HG03095 (cell line): ENCODE data around the gene LIPC.

Experiments
- ATAC-seq: cut with Tn5 transposase; IDR thresholded peaks from one replicate; pipeline ENCODE4 v1.9.1; 2021; ENCODE audit warnings: moderate library complexity; ENCODE audit not compliant: unreplicated experiment

LIPC gene

DNA sequence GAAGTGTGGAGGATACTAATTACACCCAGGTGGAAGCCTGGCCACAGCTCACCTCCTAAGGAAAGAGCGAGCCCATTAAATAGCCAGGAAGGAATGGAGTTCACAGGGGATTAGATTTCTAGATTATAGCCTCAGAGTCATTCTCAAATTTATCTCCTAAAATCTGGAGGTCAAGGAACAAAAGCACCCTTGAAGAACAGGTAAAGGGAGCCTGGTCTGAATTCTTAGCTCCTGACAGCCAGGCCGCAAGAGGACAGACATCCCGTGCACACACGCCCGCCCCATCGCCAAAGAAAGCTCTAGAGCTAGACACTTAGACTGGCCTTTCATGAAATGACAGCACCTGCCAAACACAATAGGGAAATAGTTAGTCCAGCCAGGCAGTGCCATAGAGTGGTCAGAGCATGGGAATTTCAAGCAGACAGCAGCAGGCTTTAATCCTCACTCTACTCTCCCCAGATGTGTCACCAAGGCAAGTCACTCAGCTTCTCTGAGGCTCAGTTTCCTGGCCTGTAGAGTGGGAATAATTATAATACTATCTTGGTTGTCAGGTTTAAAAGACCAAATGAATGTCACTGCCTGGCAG, 59.2 kb downstream of the LIPC start:
- no peak for ATAC-seq

DNA sequence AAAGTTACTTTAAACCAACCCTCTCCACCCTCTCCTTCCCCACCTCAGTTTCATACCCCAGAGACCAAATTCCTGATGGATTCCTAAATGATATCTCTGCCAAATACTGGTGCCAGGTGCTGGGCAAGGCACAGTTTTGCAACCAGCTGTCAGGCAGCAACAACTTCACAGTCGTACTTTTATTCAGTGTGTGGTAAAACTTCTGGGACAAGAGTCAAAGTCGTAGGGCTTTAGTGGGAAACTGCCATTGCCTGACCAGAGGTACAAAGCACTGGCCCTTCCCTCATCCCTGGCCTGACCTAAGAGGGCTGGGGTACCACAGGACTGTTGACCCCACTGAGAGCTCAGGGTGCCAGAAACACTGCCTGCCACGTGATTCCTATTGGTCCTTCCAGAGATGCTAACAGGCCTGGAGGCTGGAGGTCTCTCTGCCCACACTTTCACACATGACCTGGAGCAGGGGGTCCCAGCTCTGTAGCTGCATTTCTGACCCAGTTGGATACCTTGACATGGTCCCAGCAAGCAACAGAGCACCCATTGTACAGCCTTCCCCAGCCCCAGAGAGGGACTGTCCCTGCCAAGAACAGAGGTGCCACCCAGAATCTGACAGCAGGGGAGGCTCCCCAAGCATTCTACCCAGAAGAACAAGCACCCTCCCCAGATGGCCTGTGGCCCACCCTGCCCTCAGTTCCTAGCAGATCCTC, 59.9 kb downstream of the LIPC start:
- no peak for ATAC-seq

DNA sequence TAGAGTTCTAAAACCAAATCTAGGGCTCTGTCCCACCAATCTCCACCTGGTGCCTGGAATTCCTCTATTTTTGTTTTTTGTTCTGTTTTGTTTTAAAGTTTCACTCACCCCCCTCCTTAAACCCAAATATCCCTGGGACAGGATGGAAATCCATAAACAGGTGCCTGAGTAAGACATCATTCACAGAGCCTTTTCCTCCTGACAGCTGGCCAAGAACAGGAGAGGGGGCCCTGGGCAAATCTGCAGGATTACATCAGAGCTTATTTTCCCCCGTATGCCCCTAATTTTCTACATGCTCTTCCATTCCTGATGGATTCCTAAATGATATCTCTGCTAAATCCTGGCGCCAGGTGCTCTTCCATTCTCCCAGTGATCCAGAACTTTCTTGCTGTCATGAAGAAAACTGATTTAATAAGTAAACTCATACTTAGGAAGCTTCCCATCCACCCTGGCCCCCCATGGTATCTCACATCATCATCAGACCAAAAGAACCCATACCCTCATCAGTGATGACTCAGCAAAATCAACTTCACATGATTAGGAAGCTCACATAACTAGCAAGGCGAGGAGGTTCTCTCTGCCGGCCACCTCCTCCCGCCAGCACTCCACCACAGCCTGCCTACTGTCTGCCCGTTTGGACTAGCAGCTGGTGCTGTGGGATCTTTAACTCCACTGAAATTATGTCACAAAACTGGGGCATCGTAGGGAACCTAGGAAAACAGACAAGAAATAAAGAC, 61.0 kb downstream of the LIPC start:
- ATAC-seq: no peak

DNA sequence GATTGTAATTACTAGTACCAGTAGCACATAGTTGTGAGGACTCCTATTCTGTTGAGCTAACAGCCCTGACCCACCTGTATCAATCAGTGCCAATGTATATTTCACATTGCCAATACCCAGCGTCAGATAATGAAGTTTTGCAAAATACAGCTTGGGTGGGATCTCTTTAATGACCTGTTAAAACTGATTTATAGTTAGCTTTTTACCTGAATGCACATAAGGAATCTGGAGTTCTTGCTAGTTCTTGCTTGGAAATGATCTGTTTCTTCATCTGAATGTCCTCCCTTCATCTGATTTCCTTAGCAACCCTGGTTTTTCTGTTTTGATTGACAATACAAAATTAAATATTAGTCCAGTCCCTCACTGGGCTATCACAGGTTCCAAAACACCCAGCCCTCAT, 62.8 kb downstream of the LIPC start:
- no peak for ATAC-seq

DNA sequence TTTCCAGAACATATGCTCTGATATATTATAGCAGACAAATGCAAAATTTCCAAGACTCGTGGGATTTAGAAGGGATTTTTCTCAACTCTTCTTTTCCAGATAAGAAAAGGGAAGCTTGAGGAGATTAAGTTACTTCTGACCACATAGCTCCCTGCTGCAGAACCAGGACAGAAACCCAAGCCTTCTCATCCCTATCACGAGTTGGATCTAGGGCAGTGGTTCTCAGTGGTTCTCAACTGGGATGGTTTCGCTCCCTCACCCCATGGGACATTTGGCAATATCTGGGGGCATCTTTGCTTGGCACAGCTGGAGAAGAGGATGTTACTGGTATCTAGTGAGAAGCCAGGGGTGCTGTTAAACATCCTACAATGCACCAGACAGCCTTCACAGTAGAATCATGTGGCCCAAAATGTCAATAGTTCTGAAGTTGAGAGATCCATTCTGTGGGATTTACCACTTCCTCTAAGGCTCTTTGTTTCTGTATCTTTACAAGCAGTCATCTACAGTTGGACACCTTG, 64.2 kb downstream of the LIPC start:
- no peak for ATAC-seq

DNA sequence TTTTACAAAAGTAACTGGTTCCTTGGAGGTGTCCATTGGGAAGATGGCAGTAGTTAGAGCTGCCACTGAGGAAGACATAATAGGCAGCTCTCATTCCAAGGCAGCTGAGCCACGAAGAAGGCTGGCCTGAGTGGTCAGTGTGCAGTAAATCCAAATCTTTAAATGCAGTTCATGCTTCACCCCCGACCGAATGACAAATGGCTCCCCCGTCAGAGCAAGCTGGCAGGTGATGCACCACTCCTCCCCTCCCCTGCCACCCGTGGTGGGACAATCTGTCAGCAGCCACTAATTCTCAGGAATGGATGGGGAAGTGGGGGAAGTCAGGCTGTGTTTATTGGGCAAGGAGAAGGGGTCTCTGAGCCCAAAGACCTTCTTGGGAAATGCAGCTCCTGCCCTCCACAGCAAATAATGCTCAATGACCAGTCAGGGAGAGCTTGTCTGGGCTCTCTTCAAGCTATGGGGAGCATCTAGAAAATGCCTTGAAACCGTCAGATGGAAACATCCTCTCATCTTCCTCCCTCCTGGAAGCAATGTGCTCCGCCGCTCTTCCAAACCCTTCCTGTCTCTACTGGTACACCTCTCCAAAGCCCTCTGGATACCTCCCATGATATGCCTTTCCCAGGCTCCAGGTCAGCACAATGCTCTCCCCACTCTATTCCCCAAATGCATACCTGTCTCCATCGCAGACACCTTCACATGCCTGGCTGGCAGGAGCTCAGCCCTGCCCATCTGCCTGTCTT, 65.4 kb downstream of the LIPC start:
- ATAC-seq: no peak

DNA sequence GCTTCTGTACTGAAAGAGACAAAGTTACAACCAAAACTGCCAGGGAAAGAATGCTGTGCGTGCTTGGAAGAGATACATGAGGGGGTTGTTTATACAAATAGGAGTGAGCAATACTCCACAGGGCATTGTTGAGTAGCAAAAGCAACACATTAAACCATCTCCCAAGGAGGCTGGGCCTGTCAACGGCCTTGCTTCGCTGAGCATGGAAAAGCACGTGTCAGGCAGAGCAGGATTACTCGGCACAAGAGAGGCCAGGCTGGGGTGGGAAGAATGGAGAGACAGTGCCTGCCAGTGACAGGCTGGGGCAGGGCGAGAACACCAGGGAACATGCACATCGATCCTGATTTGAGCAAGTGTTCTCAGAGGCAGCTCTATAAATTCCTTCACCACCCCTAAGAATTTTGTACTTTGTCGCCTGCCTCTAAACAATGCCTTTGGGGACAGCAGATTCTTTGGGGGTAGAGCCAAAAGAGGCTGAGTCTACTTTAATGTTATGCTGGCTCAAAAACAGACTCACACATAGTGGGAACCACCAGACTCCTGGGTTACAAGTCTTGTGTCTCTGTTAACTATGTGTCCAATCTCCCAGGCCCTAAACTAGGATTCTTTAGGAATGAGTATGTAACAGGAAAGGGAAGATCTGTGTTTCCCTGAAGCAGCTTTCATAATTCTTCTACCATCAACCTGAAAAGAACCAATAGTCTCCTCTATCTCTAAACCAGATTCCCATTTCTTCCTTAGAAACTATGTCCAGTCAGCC, 67.2 kb downstream of the LIPC start:
- no peak for ATAC-seq

DNA sequence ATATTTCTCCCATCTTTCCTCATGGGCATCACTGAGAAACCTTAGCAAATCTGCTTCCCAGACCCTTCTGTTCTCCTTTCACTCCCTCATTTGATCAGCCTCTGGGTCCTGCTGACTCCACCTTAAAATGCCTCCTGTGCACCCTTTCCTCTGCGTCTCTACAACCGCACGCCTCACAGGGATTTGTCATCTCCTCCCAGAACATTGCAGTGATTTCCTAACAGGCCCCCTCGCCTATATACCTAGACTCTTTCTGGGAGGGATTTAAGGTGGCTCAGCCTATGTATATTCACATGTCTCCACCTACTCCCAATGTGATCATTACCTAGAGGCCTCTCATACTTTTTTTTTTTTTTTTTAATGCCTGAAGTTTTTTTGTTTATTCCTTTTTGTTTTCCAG, 69.2 kb downstream of the LIPC start:
- no peak for ATAC-seq

DNA sequence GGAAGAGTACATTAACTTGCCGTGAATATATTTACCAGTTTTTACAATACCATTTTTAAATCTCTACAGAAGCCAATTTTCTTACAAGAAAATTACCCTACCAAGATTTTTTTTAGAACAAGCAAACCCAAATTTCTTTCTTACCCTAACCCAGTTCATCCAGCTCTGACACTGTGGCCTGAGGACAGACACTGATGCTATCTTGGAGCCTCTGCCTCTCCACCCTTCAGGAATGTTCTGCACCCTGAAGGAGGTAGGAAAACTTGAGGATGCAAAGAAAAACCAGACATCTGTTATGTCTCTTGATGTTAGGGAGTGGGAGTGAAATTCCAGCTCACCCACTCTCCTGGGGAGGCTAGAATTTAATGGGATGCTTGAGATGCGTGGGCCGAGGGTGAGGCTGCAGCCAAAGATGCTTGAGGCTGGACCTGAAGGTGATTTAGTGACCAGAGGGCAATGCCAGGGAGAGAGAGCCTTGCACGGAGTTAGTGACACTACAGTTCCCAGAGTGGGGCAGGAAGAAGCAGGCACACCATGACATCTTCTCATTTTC, 69.9 kb downstream of the LIPC start:
- ATAC-seq: no peak

DNA sequence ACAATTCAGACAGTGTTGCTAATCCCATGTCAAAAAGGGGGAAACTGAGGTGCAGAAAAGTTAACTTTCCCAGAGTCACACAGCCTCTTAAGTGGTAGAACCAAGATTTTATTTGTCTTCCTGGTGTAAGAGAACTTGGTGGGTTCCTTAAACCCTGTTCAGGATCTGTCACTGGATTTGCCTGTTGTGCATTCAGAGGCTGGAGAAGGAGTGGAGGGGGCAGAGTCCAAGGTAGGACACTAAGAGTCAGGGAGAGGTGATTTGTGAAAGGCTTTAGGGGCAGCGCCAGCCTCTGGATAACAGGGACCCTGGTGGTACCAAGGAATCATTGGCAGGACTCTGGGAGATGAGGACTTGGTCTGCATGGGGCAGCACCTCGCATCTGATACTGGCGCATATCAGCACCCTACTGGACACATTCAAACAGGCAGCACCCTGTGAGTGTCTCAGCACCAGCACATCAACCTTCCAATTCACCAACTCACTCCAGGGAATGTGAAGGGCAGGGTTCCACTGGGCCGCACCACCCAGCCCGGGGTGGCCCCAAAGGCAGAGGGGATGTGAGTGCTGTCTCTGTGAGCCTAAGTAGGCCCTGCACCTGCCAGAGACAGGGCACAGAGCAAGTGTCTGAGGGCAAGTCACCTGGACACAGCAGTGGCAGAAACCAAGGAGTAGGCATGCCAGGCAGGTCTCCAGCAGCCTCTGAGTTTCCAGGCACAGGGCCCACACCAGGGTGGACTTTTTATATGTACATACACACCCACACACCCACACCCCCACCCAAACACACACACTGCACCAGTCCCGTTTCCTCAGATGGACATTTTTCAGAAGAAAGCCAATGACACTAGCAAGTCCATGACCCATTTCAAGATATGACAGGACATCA, 71.6 kb downstream of the LIPC start:
- ATAC-seq: no peak

DNA sequence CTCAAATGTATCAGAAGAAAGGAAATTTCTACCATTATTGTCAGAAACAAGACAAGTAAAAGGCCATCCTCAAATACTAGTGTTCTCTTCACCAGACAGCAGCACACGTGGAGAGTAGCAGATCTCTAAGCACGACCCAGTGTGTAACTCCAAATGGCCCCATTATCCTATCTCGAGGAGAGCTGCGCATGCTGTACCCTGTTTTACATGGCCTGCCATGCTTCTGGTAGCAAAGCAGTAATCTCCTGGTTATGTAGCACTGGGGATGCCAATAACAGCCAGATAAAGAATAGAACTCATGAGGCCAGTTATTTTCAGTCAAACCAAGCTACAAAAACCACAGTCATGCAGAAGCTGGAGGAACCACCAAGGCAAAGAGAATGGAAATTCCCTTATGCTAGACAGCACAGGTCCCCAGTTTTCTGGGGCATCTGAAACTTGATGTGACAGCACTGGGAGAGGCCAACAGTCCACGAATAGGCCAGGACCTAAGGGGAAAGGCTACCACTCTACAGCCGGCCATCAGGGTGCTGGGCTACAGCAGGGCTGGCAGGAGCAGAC, 73.0 kb downstream of the LIPC start:
- ATAC-seq: no peak

DNA sequence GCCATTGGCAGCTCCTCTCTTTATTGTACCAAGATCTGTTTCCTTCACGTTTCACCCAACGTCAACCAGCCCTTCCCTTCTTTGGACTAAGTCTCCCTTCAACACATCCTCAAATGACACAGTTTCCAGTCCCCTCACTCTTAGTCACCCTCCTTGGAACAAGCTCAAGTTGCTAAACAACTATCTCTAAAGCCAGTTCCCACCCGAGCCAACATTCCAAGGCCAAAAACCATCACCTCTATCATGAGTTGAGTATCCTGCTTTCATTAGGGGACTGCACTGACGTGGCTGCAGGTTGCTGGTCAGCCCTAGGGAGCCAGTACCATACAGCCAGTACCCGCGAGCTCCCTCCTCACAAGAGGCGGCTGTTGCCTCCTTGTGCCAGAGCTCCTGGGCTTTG, 73.8 kb downstream of the LIPC start:
- ATAC-seq: no peak

DNA sequence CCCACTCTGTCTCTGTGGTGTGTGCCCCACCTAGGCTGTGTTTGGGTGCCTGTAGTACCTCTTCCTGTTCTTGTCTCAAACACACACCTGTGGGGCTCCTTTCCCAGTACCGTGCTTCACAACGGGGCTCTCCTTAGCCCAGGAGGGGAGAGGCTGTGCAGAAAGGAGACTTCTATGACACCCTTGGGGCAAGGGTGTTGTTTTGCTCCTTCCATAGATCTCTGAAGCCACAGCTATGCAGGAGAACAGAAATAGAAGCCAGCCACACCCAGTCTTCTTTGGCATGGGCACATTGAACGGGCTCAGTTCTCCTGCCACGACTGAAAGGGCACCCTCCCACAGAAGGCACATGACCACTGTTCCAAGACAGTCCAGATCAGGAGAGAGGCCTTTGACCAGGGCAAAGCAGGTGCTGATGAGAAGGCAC, 74.3 kb downstream of the LIPC start:
- ATAC-seq: no peak

DNA sequence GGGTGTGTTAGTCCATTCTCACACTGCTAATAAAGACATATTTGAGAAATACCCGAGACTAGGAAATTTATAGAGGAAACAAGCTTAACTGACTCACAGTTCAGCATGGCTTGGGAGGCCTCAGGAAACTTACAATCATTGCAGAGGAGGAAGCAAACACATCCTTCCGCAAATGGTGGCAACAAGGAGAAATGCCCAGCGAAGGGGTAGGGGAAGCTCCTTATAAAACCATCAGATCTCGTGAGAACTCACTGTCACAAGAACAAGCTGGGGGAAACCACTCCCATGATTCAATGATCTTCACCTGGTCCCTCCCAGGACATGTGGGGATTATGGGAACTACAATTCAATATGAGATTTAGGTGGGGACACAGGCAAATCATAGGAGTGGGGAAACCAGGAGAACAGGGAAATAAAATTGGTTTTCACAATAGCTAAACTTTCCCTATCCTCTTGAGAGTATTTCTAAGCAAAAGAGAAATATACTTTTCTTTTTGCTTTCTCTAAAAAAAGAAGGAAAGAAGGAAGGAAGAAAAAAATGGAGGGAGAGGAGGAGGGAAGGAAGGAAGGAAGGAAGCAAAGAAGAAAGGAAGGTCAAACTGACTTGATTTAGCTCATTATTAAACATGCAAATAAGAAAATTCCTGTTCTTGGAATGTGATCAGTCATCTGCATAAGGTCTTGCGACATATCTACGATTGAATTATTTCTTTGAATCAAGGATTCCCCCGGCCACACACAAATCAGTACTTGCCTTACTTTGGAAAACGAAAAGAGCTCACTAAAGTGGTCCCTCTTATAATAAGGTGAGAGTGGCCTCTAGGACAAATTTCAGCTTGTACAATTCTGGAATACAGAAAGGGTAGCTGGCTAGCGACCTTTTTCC, 75.2 kb downstream of the LIPC start:
- no peak for ATAC-seq

DNA sequence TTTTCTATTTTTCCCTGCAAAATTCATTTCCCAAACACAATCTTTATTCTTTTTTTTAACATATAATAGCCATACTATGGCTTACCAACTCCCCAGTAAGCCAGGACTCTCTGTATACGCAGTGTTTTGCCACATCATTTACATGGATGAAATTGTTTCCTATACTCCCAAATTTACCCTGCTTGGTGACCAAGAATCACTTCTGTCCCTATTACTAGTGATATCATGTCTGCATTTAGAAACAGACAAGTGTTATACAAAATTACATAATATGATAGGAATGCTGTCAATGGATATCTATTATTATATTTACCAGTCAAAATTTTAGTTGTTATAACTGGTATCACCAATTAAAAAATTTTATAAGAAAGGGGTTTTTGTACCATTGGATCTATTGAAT, 77.8 kb downstream of the LIPC start:
- no peak for ATAC-seq

DNA sequence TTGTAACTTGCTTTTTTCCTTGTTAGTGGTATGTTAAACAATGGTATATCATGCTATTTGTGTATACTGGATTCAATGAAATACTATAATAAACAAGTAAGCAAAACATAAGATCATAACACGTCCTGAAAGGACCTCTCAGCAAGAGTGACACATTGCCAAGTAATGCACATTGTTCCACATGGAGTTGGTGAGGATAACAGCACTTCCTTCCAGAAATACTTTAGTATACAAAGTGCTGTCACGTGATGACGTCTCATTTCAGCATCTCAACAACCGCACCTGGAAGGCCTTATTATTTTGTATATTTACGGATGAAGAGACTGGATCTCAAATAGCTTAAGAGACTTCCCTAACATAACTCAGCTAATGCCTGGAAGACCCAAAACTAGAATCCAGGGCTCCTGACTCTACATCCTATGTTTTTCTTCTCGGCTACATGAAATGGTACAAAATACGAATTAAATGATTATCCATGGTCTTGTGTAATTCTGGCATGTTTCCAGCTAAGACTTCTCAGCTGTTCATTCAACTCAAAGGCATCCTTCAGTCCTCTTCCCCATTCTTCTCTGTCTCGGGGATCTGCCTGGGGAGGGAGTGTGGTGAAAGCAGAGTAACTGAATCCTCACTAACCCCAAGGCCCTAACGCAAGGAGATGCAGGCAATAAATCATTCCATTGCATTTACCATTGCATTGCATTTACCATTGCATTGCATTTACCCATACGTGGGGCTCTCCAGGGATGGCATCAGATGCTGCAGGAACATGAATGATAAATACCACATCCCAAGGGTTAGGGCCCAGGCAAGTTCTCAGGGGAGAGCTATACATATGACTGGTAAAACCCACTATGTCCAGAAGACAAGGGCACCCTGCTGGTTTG, 79.2 kb downstream of the LIPC start:
- ATAC-seq: no peak

DNA sequence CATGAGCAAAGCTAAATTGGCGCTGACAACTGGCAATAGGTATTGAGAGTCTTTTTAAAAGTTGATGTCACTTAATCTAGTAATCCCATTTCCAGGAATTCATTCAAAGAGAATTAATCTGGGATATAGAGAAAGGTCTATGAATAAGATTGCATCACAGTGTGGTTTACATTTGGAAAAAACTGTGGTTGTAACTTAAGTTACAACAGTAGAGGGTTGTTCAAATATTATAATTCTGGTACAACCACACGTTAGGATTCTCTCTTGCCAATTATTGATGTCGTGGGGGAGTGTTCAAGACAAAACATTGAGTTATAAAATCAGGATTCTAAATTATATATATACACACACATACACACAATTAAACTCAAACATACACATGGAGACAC, 79.8 kb downstream of the LIPC start:
- no peak for ATAC-seq
